ENCODE data around the gene SH3RF2. TPM values are rescaled to one million over a fixed set of nuclear protein-coding genes. Genes with fewer than 3 reads are reported as not detected.

The SH3RF2 gene
- total and polyA plus RNA-seq, 10 of the 15 experiments (the other 5 are each of a cell fraction or from before 2014, with no cell fraction given), result 0.15 TPM; not detected in 9

GRCh38 chr5:146001544-146002190, 65.3 kb downstream of the SH3RF2 start (continued):
- TF ChIP-seq BHLHE40 (IDR thresholded peaks at IDR 0.05; ENCODE audit: borderline replicate concordance in 1 of 2, low read depth in 2 of 2, low read length in 1 of 2) (no peak), MLLT1 (IDR thresholded peaks at IDR 0.05) (no peak), ZZZ3 (IDR thresholded peaks at IDR 0.05; ENCODE audit: control insufficient read depth, insufficient read length, low read depth) (no peak), EED (IDR thresholded peaks at IDR 0.05; ENCODE audit: low read depth) (no peak), ZNF622 (IDR thresholded peaks at IDR 0.05) (no peak), SPI1 (IDR thresholded peaks at IDR 0.05; ENCODE audit: borderline replicate concordance, insufficient read depth, low read depth, low read length) (no peak), EZH2 (IDR thresholded peaks at IDR 0.05; ENCODE audit: borderline replicate concordance, control insufficient read depth, low read depth, low read length) (no peak)

- H3K27me3 ChIP-seq (replicated peaks in 1 of 2; ENCODE audit: control insufficient read depth in 2 of 2, insufficient read depth in 2 of 2, low read length in 1 of 2), result no peaks in the 10 kb centered on the region
- no peaks in the 10 kb centered on the region for H3K79me2 ChIP-seq (ENCODE audit: control insufficient read depth, insufficient read depth, low read length)
- H4K20me1 ChIP-seq (ENCODE audit: control insufficient read depth, insufficient read depth), result no peaks in the 10 kb centered on the region
- CTCF ChIA-PET, result no interaction called here
- H3K4me3 ChIP-seq, result no peak overlapping the region
- in situ Hi-C loops (cut with MboI), result no loop called here
- ATAC-seq (no peak), FAIRE-seq (no peak), DNase-seq (ENCODE audit: low read depth, low spot score) (no peak)
- H3K9ac ChIP-seq (ENCODE audit: control insufficient read depth, insufficient read depth, low read length), result no peak overlapping the region
- SMC1A ChIA-PET (ENCODE audit: uncharacterized antibody, unreplicated experiment), result no interaction called here
- no peaks in the 10 kb centered on the region for H3K9me3 ChIP-seq (replicated peaks; ENCODE audit: control insufficient read depth, insufficient read depth, low read length)
- intact Hi-C loops (cut with micrococcal nuclease; ENCODE audit: unreplicated experiment), result no loop called here
- POLR2A ChIA-PET, result interaction anchor here (0.7 kb wide), 1 partner anchor 389 kb away, joined by 3 read pairs; no protein-coding TSS in a partner anchor
- H3K36me3 ChIP-seq (ENCODE audit: control insufficient read depth in 2 of 2, insufficient read depth in 2 of 2, low read length in 1 of 2), result no peaks in the 10 kb centered on the region
- WGBS (ENCODE audit: insufficient coverage, insufficient replicate concordance, low lambda C conversion rate, missing lambda C conversion rate), result 43% methylated on average over 7 of the region's 7 CpGs
- BruUV-seq (replicated peaks), result no TSS peak
- no peak overlapping the region for H3K4me2 ChIP-seq (ENCODE audit: control insufficient read depth, insufficient read depth)
- TF ChIP-seq MYC (IDR thresholded peaks at IDR 0.05; ENCODE audit: insufficient read depth, insufficient read length, insufficient replicate concordance, low read length, severe bottlenecking), result no peak
- no peak for TF ChIP-seq PBX3 (IDR thresholded peaks at IDR 0.05; ENCODE audit: insufficient replicate concordance, low read depth, low read length)
- TF ChIP-seq CBFB (IDR thresholded peaks at IDR 0.05; ENCODE audit: low read depth), result no peak
- TF ChIP-seq CEBPB (IDR thresholded peaks at IDR 0.05; ENCODE audit: borderline replicate concordance in 1 of 2, low read depth in 2 of 2, low read length in 2 of 2), result no peak
- TF ChIP-seq TBL1XR1 (IDR thresholded peaks at IDR 0.05; ENCODE audit: low read depth, low read length), result no peak
- TF ChIP-seq EGR1 (IDR thresholded peaks at IDR 0.05; ENCODE audit: borderline replicate concordance in 1 of 2, low read depth in 2 of 2, low read length in 2 of 2), result no peak
- TF ChIP-seq HDAC6 (IDR thresholded peaks at IDR 0.05; ENCODE audit: unreplicated experiment), result no peak
- no peak for TF ChIP-seq PML (IDR thresholded peaks at IDR 0.05; ENCODE audit: low read length)
- TF ChIP-seq SUZ12 (IDR thresholded peaks at IDR 0.05; ENCODE audit: unreplicated experiment), result no peak
- no peak for TF ChIP-seq CTCF (IDR thresholded peaks at IDR 0.05 in 2 of 3, conservative IDR thresholded peaks at IDR 0.05 in 1 of 3; ENCODE audit: control insufficient read depth in 2 of 3, extremely low read depth in 1 of 3, insufficient read depth in 1 of 3, low read depth in 3 of 3, low read length in 3 of 3)
- TF ChIP-seq FOXM1 (IDR thresholded peaks at IDR 0.05; ENCODE audit: low read depth, low read length), result no peak
- H3K27ac ChIP-seq (ENCODE audit: control insufficient read depth, insufficient read depth), result no peak overlapping the region
- no peaks in the 10 kb centered on the region for H3K4me1 ChIP-seq (ENCODE audit: control insufficient read depth, insufficient read depth, low read length)
- RAD21 ChIA-PET (ENCODE audit: unreplicated experiment), result no interaction called here
- H2AFZ ChIP-seq (ENCODE audit: control insufficient read depth, low read depth, low read length), result no peak overlapping the region
Observed at GRCh38 chr5:146002491-146002890, 66.1 kb downstream of the SH3RF2 start.

Data from GM12878 (cell line).